Left lung (tissue), 10 donors: Measurements from ENCODE around the gene CDC45. TPM values are rescaled to one million over a fixed set of nuclear protein-coding genes. Genes with fewer than 3 reads are reported as not detected.
"Not testable (repeated sequence)": the region's sequence is repeated elsewhere in the genome, so short reads cannot be mapped to it uniquely, and the experiment has no call there.

Experiments used
- ATAC-seq: fragments of 200-7000 bp; cut with Tn5 transposase; one replicate; pipeline ENCODE4 v1.9.1; 2020; ENCODE audit warnings: moderate library complexity
- DNase-seq, 4 donors: peaks; one replicate each; pipeline ENCODE4 v3.0.0-alpha.2; 2013 to 2020
- H3K27ac ChIP-seq, 2 donors: fragments of 200-600 bp; sonication (generic) in 1 of 2; one replicate each; pipeline versions ENCODE4 v1.5.0 to v1.8.0; 2020 to 2021
- H3K27me3 ChIP-seq, 2 donors: fragments of 200-600 bp; sonication (generic) in 1 of 2; one replicate each; pipeline versions ENCODE4 v1.5.0 to v1.8.0; 2020 to 2021
- H3K36me3 ChIP-seq, 2 donors: fragments of 200-600 bp; sonication (generic) in 1 of 2; one replicate each; pipeline versions ENCODE4 v1.5.0 to v1.8.0; 2020 to 2021
- H3K4me1 ChIP-seq, 2 donors: fragments of 200-600 bp; one replicate each; pipeline ENCODE4 v1.8.0; 2021
- H3K4me3 ChIP-seq, 2 donors: fragments of 200-600 bp; sonication (generic) in 1 of 2; one replicate each; pipeline versions ENCODE4 v1.5.0 to v1.8.0; 2020 to 2021; ENCODE audit warnings: mild to moderate bottlenecking in 1 of 2
- H3K9me3 ChIP-seq, 2 donors: fragments of 200-600 bp; sonication (generic) in 1 of 2; one replicate each; pipeline versions ENCODE4 v1.5.0 to v1.8.0; 2020 to 2021
- CTCF ChIP-seq, 2 donors: fragments of 200-600 bp; sonication (generic) in 1 of 2; IDR thresholded peaks; one replicate each; pipeline versions ENCODE4 v1.5.0 to v1.8.0; 2021; ENCODE audit warnings: antibody characterized with exemption in 2 of 2
- intact Hi-C, 2 donors: fragments of 100-400 bp; cut with DNase I; formaldehyde crosslinking; loops; one replicate each; pipeline versions ENCODE4 v1.11.2 to v1.14.2; 2022
- polyA plus RNA-seq, 6 donors: library from polyadenylated mRNA; unstranded; fragments of 120-200 nt; gene quantifications; one replicate each; pipeline ENCODE4 v1.2.1, GENCODE V29; 2013; ENCODE audit not compliant: insufficient read length in 6 of 6
- total RNA-seq, 2 donors: library from RNA; stranded (reverse); fragmentation: NEBNext Ultra II Directional; extraction: Animal tissue kit (Norgen Biotek cat#: 25700); gene quantifications; one replicate each; pipeline ENCODE4 v1.2.1, GENCODE V29; 2021
- donor health status: DM: no; HTN: yes; CAD: no.
- donor health status: DM: no; HTN: no; CAD: no.

The CDC45 gene
- total and polyA plus RNA-seq, 8 donors: 6.5 to 23.2 (median 16.2) TPM

DNA sequence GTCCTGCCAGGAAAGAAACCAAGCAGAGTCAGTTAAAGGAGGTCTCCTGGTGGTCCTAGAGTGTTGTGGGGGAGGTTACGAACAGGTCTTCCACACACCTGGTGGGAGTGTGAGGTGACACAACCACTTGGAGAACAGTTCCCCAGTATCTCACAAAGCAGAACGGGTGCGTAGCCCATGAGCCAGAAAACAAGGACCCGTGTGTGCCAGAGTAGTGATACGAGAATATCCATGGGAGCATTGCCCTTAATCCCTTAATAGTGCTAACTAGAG, 66.2 kb downstream of the CDC45 start:
- Histone ChIP-seq H3K9me3 (no peaks in the 10 kb centered on the region), H3K4me1 (peaks cover 0 to 8% of the 10 kb centered on the region in 2 donors), H3K27me3 (no peaks in the 10 kb centered on the region), H3K27ac (no peak overlapping the region), H3K36me3 (no peaks in the 10 kb centered on the region), H3K4me3 (no peak overlapping the region)
- intact Hi-C loops: no loop called here
- ATAC-seq: no peak
- TF ChIP-seq CTCF (IDR thresholded peaks at IDR 0.05): no peak
- DNase-seq: no peak

DNA sequence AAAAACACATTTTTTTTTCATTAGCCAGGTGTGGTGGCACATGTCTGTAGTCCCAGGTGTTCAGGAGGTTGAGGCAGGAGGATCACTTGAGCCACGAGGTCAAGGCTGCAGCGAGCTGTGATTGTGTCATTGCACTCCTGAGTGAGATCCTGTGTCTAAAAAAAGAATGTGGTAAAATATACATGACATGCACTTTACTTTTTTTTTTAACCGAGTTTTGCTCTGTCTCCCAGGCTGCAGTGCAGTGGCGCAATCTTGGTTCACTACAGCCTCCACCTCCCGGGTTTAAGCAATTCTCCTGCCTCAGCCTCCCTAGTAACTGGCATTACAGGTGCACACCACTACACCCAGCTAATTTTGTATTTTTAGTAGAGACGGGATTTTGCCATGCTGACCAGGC, 67.0 kb downstream of the CDC45 start:
- Histone ChIP-seq H3K9me3 (no peaks in the 10 kb centered on the region), H3K4me1 (peaks cover 0 to 8% of the 10 kb centered on the region in 2 donors), H3K4me3 (no peak overlapping the region), H3K27ac (no peak overlapping the region), H3K36me3 (no peaks in the 10 kb centered on the region), H3K27me3 (no peaks in the 10 kb centered on the region)
- DNase-seq: no peak
- TF ChIP-seq CTCF (IDR thresholded peaks at IDR 0.05): no peak
- intact Hi-C loops: no loop called here
- ATAC-seq: no peak

DNA sequence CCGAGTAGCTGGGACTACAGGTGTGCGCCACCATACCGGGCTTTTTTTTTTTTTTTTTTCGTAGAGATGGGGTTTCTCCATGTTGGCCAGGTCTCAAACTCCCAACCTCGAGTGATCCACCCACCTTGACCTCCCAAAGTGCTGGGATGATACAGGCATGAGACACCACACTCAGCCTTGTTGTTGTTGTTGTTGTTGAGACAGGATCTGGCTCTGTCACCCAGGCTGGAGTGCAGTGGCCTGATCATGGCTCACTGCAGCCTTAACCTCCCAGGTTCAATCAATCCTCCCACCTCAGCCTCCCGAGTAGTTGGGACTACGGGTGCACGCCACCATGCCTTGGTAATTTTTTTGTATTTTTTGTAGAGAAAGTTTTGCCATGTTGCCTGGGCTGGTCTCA, 67.9 kb downstream of the CDC45 start:
- intact Hi-C loops: no loop called here
- H3K27me3 ChIP-seq: no peaks in the 10 kb centered on the region
- DNase-seq (no peak), ATAC-seq (no peak)
- no peak overlapping the region for H3K27ac ChIP-seq
- H3K36me3 ChIP-seq: no peaks in the 10 kb centered on the region
- no peak overlapping the region for H3K4me3 ChIP-seq
- H3K9me3 ChIP-seq: no peaks in the 10 kb centered on the region
- H3K4me1 ChIP-seq: peaks cover 0 to 8% of the 10 kb centered on the region in 2 donors
- no peak for TF ChIP-seq CTCF (IDR thresholded peaks at IDR 0.05)

GRCh38 chr22:19548427-19548826, 68.7 kb downstream of the CDC45 start:
- ATAC-seq, H3K4me3 ChIP-seq, intact Hi-C loops: not testable (repeated sequence)

GRCh38 chr22:19548964-19549363, 69.2 kb downstream of the CDC45 start:
- DNase-seq (no peak), ATAC-seq (no peak)
- Histone ChIP-seq H3K4me1 (peaks cover 0 to 7% of the 10 kb centered on the region in 2 donors), H3K27me3 (no peaks in the 10 kb centered on the region), H3K9me3 (peaks cover 0 to 2% of the 10 kb centered on the region in 2 donors), H3K36me3 (no peaks in the 10 kb centered on the region), H3K27ac (no peak overlapping the region), H3K4me3 (no peak overlapping the region)
- no peak for TF ChIP-seq CTCF (IDR thresholded peaks at IDR 0.05)
- intact Hi-C loops: no loop called here

More at GRCh38 chr22:19548427-19548826, 68.7 kb downstream of the CDC45 start:
- not testable (repeated sequence) for H3K27me3 ChIP-seq, H3K9me3 ChIP-seq, DNase-seq, H3K27ac ChIP-seq, H3K36me3 ChIP-seq, H3K4me1 ChIP-seq

DNA sequence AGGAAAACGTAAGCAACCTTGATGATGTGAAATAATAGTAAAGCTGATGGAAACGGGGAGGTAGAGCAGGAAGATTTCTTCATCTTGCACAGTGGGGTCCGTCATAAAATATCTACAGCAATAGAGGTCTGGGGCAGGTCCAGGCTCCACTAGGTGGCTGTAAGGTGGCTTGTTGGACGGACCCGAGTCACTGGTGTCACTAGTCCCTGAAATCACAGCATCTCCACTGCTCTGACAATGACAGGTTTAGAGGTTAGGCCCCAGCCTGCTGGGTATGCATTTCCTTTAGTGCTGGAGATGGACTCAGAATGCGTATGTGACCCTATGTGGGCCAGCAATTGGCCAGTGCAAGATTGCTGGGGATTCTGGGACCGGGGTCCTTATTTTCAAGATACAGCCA, 69.7 kb downstream of the CDC45 start:
- Histone ChIP-seq H3K27me3 (no peaks in the 10 kb centered on the region), H3K4me3 (no peak overlapping the region), H3K36me3 (no peaks in the 10 kb centered on the region), H3K9me3 (peaks cover 0 to 2% of the 10 kb centered on the region in 2 donors), H3K4me1 (peaks cover 0 to 3% of the 10 kb centered on the region in 2 donors), H3K27ac (no peak overlapping the region)
- ATAC-seq (no peak), DNase-seq (no peak)
- no peak for TF ChIP-seq CTCF (IDR thresholded peaks at IDR 0.05)
- intact Hi-C loops: no loop called here
